GM19351 (cell line): ENCODE measurements around the gene LRRC1.
"Not testable (repeated sequence)": the region's sequence is repeated elsewhere in the genome, so short reads cannot be mapped to it uniquely, and the experiment has no call there.

Source experiments
- ATAC-seq: cut with Tn5 transposase; IDR thresholded peaks from one replicate; pipeline ENCODE4 v1.9.1; 2021; ENCODE audit warnings: mild to moderate bottlenecking, moderate library complexity; ENCODE audit not compliant: unreplicated experiment

The LRRC1 gene

GRCh38 chr6:53794720-53795339 lies at the start of gene LRRC1:
TSS of gene LRRC1 (plus strand) at chr6:53795005. CDS start at chr6:53795257, 252 bp downstream.
- ATAC-seq, result peak; percentile 65

- no peak for ATAC-seq
Measured at GRCh38 chr6:53746442-53747103, 48.2 kb upstream of the LRRC1 start.

- no peak for ATAC-seq
Measured at GRCh38 chr6:53750052-53750650, 44.7 kb upstream of the LRRC1 start.

- ATAC-seq, result no peak
Measured at GRCh38 chr6:53751417-53751816, 43.4 kb upstream of the LRRC1 start.

GRCh38 chr6:53752440-53752839 lies 42.4 kb upstream of the LRRC1 start:
- no peak for ATAC-seq

GRCh38 chr6:53752856-53753255 lies 41.9 kb upstream of the LRRC1 start:
- no peak for ATAC-seq

GRCh38 chr6:53754330-53754729 lies 40.5 kb upstream of the LRRC1 start:
- ATAC-seq, result no peak

GRCh38 chr6:53756396-53756795 lies 38.4 kb upstream of the LRRC1 start:
- ATAC-seq, result no peak

GRCh38 chr6:53758496-53758895 lies 36.3 kb upstream of the LRRC1 start:
- ATAC-seq, result no peak

- ATAC-seq, result no peak
Measured at GRCh38 chr6:53761036-53761435, 33.8 kb upstream of the LRRC1 start.

- no peak for ATAC-seq
Measured at GRCh38 chr6:53765270-53765669, 29.5 kb upstream of the LRRC1 start.

GRCh38 chr6:53766930-53767329 lies 27.9 kb upstream of the LRRC1 start:
- ATAC-seq, result no peak

GRCh38 chr6:53767941-53768340 lies 26.9 kb upstream of the LRRC1 start:
- no peak for ATAC-seq

GRCh38 chr6:53768636-53769035 lies 26.2 kb upstream of the LRRC1 start:
- ATAC-seq, result no peak

GRCh38 chr6:53770780-53771249 lies 24.0 kb upstream of the LRRC1 start:
- ATAC-seq, result no peak

GRCh38 chr6:53771785-53772624 lies 22.8 kb upstream of the LRRC1 start:
- no peak for ATAC-seq

- no peak for ATAC-seq
Measured at GRCh38 chr6:53773044-53773696, 21.6 kb upstream of the LRRC1 start.

- not testable (repeated sequence) for ATAC-seq
Measured at GRCh38 chr6:53776152-53776551, 18.7 kb upstream of the LRRC1 start.

- ATAC-seq, result not testable (repeated sequence)
Measured at GRCh38 chr6:53784991-53785390, 9.8 kb upstream of the LRRC1 start.

GRCh38 chr6:53786832-53787231 lies 8.0 kb upstream of the LRRC1 start:
- no peak for ATAC-seq

GRCh38 chr6:53790886-53791285 lies 3.9 kb upstream of the LRRC1 start:
- ATAC-seq, result no peak
